Measurements from ENCODE around the gene DEK.
"Not testable (repeated sequence)": the region's sequence is repeated elsewhere in the genome, so short reads cannot be mapped to it uniquely, and the experiment has no call there.

The DEK gene

GRCh38 chr6:18204691-18205090 is 59.6 kb downstream of the DEK start:
- DNase-seq (ENCODE audit: low read depth), result no peak

GRCh38 chr6:18203786-18204185 is 60.5 kb downstream of the DEK start:
- DNase-seq (ENCODE audit: low read depth), result no peak

GRCh38 chr6:18192026-18192425 is 72.3 kb downstream of the DEK start:
- DNase-seq (ENCODE audit: low read depth), result no peak

GRCh38 chr6:18189196-18189595 is 75.1 kb downstream of the DEK start:
- no peak for DNase-seq (ENCODE audit: low read depth)

GRCh38 chr6:18187701-18188100 is 76.6 kb downstream of the DEK start:
- no peak for DNase-seq (ENCODE audit: low read depth)

GRCh38 chr6:18186540-18187250 is 77.6 kb downstream of the DEK start:
- DNase-seq (ENCODE audit: low read depth), result no peak

GRCh38 chr6:18186033-18186432 is 78.3 kb downstream of the DEK start:
- no peak for DNase-seq (ENCODE audit: low read depth)

- no peak for DNase-seq (ENCODE audit: low read depth)
These were observed 78.7 kb downstream of the DEK start for GRCh38 chr6:18185624-18186023.

GRCh38 chr6:18183766-18184165 is 80.6 kb downstream of the DEK start:
- no peak for DNase-seq (ENCODE audit: low read depth)

- no peak for DNase-seq (ENCODE audit: low read depth)
These were observed 81.8 kb downstream of the DEK start for GRCh38 chr6:18182568-18182967.

- DNase-seq (ENCODE audit: low read depth), result no peak
These were observed 84.5 kb downstream of the DEK start for GRCh38 chr6:18179770-18180356.

- DNase-seq (ENCODE audit: low read depth), result no peak
These were observed 85.2 kb downstream of the DEK start for GRCh38 chr6:18178960-18179615.

GRCh38 chr6:18177286-18177965 is 86.9 kb downstream of the DEK start:
- no peak for DNase-seq (ENCODE audit: low read depth)

GRCh38 chr6:18176198-18176597 is 88.1 kb downstream of the DEK start:
- not testable (repeated sequence) for DNase-seq (ENCODE audit: low read depth)
